Subcutaneous abdominal adipose tissue (tissue), 5 donors: ENCODE measurements around the gene C3orf22.

Experiments used
- H3K27ac ChIP-seq: one replicate; pipeline ENCODE4 v1.7.0; 2013; ENCODE audit warnings: low read depth, mild to moderate bottlenecking, inconsistent platforms, low read length, moderate library complexity
- H3K27me3 ChIP-seq, 5 donors: one replicate each; pipeline ENCODE4 v1.7.0; 2013; ENCODE audit warnings: low read length in 5 of 5, inconsistent platforms in 1 of 5; ENCODE audit not compliant: control insufficient read depth in 5 of 5, insufficient read depth in 4 of 5
- H3K36me3 ChIP-seq, 5 donors: one replicate each; pipeline ENCODE4 v1.7.0; 2013; ENCODE audit warnings: low read length in 5 of 5; ENCODE audit not compliant: control insufficient read depth in 5 of 5, insufficient read depth in 5 of 5
- H3K4me1 ChIP-seq, 5 donors: one replicate each; pipeline ENCODE4 v1.7.0; 2013; ENCODE audit warnings: low read length in 5 of 5, mild to moderate bottlenecking in 3 of 5, moderate library complexity in 1 of 5; ENCODE audit not compliant: control insufficient read depth in 5 of 5, insufficient read depth in 5 of 5
- H3K4me3 ChIP-seq, 5 donors: one replicate each; pipeline ENCODE4 v1.7.0; 2013; ENCODE audit warnings: low read length in 5 of 5, low read depth in 1 of 5
- H3K9ac ChIP-seq, 5 donors: one replicate each; pipeline ENCODE4 v1.7.0; 2013; ENCODE audit warnings: low read length in 5 of 5, mild to moderate bottlenecking in 4 of 5, moderate library complexity in 3 of 5
- H3K9me3 ChIP-seq, 5 donors: one replicate each; pipeline ENCODE4 v1.7.0; 2013; ENCODE audit warnings: low read length in 5 of 5; ENCODE audit not compliant: control insufficient read depth in 5 of 5
- donor health status: healthy.
- donor health status: healthy.
- donor health status: healthy.
- donor health status: healthy.
- donor health status: healthy.

Gene C3orf22

DNA sequence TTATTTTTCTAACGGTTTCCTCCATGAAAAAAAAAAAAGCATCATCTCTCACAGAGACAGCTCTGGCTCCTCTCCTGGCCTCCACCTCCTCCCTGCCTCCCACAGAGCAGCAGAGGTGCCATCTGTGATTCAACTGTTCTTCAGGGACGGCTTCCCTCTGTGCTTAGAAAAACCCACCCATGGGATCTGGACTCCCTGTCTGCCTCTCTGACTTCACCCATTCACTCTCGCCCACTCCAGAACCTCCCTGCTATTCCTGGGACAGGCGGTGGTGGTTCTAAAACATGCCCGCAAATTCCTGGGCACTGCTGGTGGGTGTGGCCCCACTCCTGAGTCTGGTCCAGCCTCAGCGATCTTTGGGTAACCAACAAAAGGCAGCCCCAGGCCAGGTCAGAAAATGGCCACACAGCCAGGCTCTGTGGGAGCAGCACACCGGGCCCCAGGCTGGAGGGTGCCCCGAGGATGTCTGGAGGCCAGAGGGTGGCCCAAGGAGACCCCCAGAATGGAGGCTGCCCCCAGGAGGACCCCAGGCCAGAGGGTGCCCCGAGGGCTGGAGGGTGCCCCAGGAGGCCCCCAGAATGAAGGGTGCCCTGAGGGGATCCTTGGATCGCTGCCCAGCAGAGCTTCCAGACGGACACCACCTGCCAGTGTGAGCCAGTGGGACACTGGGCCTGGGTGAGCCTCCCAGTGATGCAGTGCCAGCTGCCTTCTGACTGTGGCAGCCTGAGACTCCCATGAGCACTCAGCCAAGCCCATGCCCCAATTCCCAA is 37.4 kb downstream of the C3orf22 start:
- peaks cover 0 to 15% (median 13%) of the 10 kb centered on the region in 5 donors for H3K4me1 ChIP-seq
- H3K27ac ChIP-seq = no peak overlapping the region
- H3K4me3 ChIP-seq = no peak overlapping the region
- H3K36me3 ChIP-seq = no peaks in the 10 kb centered on the region
- H3K9me3 ChIP-seq = no peaks in the 10 kb centered on the region
- H3K9ac ChIP-seq = no peak overlapping the region
- peaks cover 2 to 24% (median 16%) of the 10 kb centered on the region in 5 donors for H3K27me3 ChIP-seq

GRCh38 chr3:126519506-126520455 is 39.0 kb downstream of the C3orf22 start:
- no peak overlapping the region for H3K4me3 ChIP-seq
- H3K9me3 ChIP-seq = no peaks in the 10 kb centered on the region
- H3K27me3 ChIP-seq = peaks cover 2 to 19% (median 13%) of the 10 kb centered on the region in 5 donors

DNA sequence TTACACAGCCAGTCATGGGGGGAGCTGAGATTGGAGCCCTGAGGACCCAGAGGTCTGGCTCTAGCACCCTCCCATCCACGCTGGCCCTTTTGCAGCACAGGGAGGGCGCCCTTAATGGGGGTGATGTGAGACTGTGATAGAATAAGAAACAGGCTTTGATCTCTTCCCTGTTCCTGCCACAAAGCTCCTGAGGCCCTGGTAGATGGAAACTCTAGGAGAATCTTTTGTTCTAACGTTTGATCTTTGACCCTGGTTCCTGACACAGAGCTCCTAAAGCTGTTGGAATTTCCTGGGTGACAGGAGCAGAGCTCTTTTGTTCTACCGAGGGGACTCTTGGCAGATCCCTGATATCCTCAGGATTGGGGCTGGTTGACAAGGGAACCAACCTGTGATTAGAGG is 40.0 kb downstream of the C3orf22 start:
- H3K9me3 ChIP-seq = no peaks in the 10 kb centered on the region
- H3K4me3 ChIP-seq = no peak overlapping the region
- no peak overlapping the region for H3K9ac ChIP-seq
- H3K27ac ChIP-seq = no peak overlapping the region
- H3K27me3 ChIP-seq = peaks cover 2 to 16% (median 8%) of the 10 kb centered on the region in 5 donors
- H3K36me3 ChIP-seq = no peaks in the 10 kb centered on the region
- H3K4me1 ChIP-seq = peaks cover 0 to 4% (median 3%) of the 10 kb centered on the region in 5 donors

More at GRCh38 chr3:126519506-126520455, 39.0 kb downstream of the C3orf22 start:
- Histone ChIP-seq H3K36me3 (no peaks in the 10 kb centered on the region), H3K27ac (no peak overlapping the region), H3K4me1 (peaks cover 0 to 13% (median 11%) of the 10 kb centered on the region in 5 donors), H3K9ac (no peak overlapping the region)

DNA sequence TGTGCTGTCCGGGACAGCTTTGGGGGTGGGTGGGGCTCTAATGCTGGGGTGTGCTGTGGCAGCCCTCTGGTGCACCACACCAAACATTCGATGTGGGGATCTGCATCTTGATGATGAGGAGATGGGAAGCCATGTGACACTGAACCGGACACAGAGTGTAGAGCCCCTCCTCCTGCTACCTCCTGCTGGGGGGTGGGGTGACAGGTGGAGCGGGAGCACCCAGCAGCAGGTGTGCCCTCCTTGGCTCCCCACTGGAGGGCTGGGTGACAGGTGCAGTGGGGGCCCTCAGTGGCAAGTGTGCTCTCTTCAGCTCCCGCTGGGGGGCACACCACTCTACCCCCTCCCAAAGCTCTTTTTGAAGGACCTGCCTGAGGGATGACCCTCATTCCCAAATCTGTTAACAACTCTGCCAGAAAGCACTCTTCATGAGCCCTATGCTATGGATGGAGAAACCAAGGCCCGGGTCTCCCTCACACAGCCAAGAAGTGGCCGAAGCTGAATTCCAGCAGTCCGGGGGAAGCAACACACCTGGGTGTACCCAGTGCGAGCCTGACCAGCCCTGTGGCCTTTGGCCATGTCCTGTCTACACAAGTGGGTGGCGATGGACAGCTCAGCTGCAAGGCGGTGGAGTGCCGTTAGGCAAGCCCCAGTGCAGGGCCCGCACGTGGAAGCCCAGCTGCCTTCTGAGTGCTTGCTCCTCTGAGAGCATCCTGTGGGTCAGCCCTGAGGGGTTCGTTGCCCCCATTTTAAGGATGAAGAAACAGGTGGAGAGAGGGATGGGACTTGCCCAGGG is 40.5 kb downstream of the C3orf22 start:
- Histone ChIP-seq H3K27ac (no peak overlapping the region), H3K36me3 (no peaks in the 10 kb centered on the region), H3K9me3 (no peaks in the 10 kb centered on the region), H3K27me3 (peaks cover under 1 to 10% (median 3%) of the 10 kb centered on the region in 5 donors), H3K4me3 (no peak overlapping the region), H3K4me1 (no peaks in the 10 kb centered on the region), H3K9ac (no peak overlapping the region)

DNA sequence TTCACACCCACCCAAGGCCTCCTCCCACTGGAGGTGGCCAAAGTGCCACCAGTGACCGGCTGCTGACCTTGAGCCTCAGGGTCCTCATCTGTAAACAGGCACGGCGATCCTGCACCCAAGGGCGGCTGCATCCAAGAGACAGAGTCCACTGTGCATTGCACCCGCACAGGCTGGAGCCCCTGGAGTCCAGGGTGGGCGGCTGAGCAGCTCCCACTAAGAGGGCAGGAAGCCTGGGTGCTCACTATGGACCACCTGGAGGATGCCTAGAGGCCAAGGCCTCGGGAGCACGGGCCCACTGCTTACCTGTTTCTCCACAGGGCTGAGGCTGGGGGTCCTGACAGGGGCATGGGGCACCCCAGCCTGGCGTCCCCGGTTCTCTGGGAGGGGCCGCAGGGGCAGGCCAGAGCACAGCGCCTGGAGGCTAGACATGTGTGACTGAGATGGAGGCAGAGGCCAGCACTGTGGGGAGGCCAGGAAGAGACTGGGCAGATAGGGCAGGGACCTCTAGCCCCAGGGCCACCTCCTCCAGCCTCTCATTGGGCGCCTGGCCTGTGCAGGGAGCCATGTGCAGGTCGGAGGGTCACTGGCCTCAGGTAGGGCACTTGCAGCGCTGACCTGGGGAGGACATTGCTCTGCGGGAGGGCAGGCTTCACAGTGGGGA is 41.3 kb downstream of the C3orf22 start, which contains the start of gene UROC1:
UROC1 (minus strand) TSS at position 483 of the 661 bp plus-strand sequence; CDS start at position 429, 54 bp downstream.
- H3K4me1 ChIP-seq = no peaks in the 10 kb centered on the region
- no peaks in the 10 kb centered on the region for H3K36me3 ChIP-seq
- no peak within 1 kb of the TSS for H3K27ac ChIP-seq
- no peak within 1 kb of the TSS for H3K9ac ChIP-seq
- peaks cover 0 to 5% (median 3%) of the 10 kb centered on the region in 5 donors for H3K27me3 ChIP-seq
- H3K4me3 ChIP-seq = no peak within 1 kb of the TSS
- H3K9me3 ChIP-seq = no peaks in the 10 kb centered on the region

- Histone ChIP-seq H3K4me1 (no peaks in the 10 kb centered on the region), H3K9me3 (no peaks in the 10 kb centered on the region), H3K9ac (no peak overlapping the region), H3K36me3 (no peaks in the 10 kb centered on the region), H3K27me3 (peaks cover 0 to 5% (median 3%) of the 10 kb centered on the region in 5 donors), H3K4me3 (no peak overlapping the region), H3K27ac (no peak overlapping the region)
Measured at GRCh38 chr3:126516936-126517290, 41.8 kb downstream of the C3orf22 start.

DNA sequence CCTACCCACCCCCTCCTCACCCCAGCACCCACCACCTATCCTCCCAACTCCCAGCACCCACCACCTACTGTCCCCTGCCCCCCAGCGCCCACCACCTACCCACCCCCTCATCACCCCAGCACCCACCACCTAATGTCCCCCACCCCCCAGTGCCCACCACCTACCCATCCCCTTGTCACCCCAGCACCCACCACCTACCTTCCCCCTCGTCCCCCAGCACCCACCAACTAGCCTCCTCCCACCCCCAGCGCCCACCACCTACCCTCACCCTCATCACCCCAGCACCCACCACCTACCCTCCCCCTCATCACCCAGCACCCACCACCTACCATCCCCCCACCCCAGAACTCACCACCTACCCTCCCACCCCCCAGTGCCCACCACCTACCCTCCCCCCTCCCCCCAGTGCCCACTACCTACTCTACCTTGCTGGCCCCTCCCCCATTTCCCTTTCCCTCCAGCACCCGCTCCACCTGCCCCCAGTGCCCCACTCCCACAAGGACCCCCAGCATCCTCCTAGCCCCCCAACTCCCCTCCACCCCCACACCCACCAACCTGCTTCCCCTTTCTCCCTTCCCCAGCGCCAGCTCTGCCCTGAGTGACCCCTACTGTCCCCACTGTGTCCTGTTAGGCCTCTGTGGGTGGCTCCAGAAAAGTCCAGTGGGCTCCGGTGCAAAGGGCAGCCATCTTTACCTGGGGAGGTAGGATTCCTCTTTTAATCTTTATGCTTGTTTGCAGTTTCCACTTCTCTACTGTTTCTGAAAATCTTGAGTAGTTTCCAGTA is 42.4 kb downstream of the C3orf22 start:
- no peak overlapping the region for H3K4me3 ChIP-seq

GRCh38 chr3:126515066-126515706 is 43.5 kb downstream of the C3orf22 start:
- Histone ChIP-seq H3K36me3 (no peaks in the 10 kb centered on the region), H3K27me3 (peaks cover 0 to 5% (median 3%) of the 10 kb centered on the region in 5 donors), H3K9ac (no peak overlapping the region), H3K4me3 (no peak overlapping the region), H3K27ac (no peak overlapping the region), H3K9me3 (no peaks in the 10 kb centered on the region), H3K4me1 (no peaks in the 10 kb centered on the region)

More for the DNA sequence above, 42.4 kb downstream of the C3orf22 start:
- H3K36me3 ChIP-seq = no peaks in the 10 kb centered on the region
- no peaks in the 10 kb centered on the region for H3K9me3 ChIP-seq
- no peaks in the 10 kb centered on the region for H3K4me1 ChIP-seq
- peaks cover 0 to 5% (median 3%) of the 10 kb centered on the region in 5 donors for H3K27me3 ChIP-seq
- H3K27ac ChIP-seq = no peak overlapping the region
- H3K9ac ChIP-seq = no peak overlapping the region
